A673 (cell line): Measurements from ENCODE around the gene ZYG11A. TPM values are rescaled to one million over a fixed set of nuclear protein-coding genes. Genes with fewer than 3 reads are reported as not detected.

Experiments
- BruUV-seq: library from RNA; stranded (reverse); fragments of 400-500 nt; replicated peaks from 2 replicates; lab custom pipeline; 2021; lab: Mats Ljungman, UMichigan
- CTCF ChIA-PET: fragments of 300-600 bp; sonication (Branson Sonifier 250); formaldehyde crosslinking; loops from one replicate; lab custom pipeline; 2022; ENCODE audit warnings: antibody characterized with exemption; lab: Charles Lee
- POLR2A ChIA-PET: fragments of 300-600 bp; sonication (Branson Sonifier 250); formaldehyde crosslinking; loops from one replicate; lab custom pipeline; 2022; ENCODE audit warnings: antibody characterized with exemption; ENCODE audit not compliant: low non-redundant PET; lab: Charles Lee
- DNase-seq: peaks from one replicate; pipeline ENCODE4 v3.0.0-alpha.2; 2015; ENCODE audit warnings: low spot score
- H3K27ac ChIP-seq: fragments of 200-600 bp; sonication (generic); 2 replicates; pipeline ENCODE4 v1.5.1; 2016; ENCODE audit warnings: mixed run types, low read depth, mild to moderate bottlenecking, mixed read lengths, antibody characterized with exemption, low read length; ENCODE audit not compliant: poor library complexity, severe bottlenecking
- H3K27me3 ChIP-seq: fragments of 200-600 bp; sonication (generic); replicated peaks from 2 replicates; pipeline ENCODE4 v1.6.1; 2017; ENCODE audit warnings: mixed run types, low read depth, mild to moderate bottlenecking, mixed read lengths, antibody characterized with exemption, low read length; ENCODE audit not compliant: insufficient read depth, poor library complexity
- H3K36me3 ChIP-seq: fragments of 200-600 bp; sonication (generic); 2 replicates; pipeline ENCODE4 v1.6.1; 2016; ENCODE audit warnings: mixed run types, mild to moderate bottlenecking, mixed read lengths, antibody characterized with exemption, low read length; ENCODE audit not compliant: insufficient read depth, poor library complexity, severe bottlenecking
- H3K4me1 ChIP-seq: fragments of 200-600 bp; sonication (generic); 2 replicates; pipeline ENCODE4 v1.6.1; 2017; ENCODE audit warnings: mixed run types, mild to moderate bottlenecking, mixed read lengths, antibody characterized with exemption, low read length; ENCODE audit not compliant: insufficient read depth, poor library complexity, severe bottlenecking
- H3K4me3 ChIP-seq: fragments of 200-600 bp; sonication (generic); 2 replicates; pipeline ENCODE4 v1.5.1; 2016; ENCODE audit warnings: low read depth, mixed run types, mild to moderate bottlenecking, mixed read lengths, low read length; ENCODE audit not compliant: poor library complexity, severe bottlenecking
- H3K9me3 ChIP-seq: fragments of 200-600 bp; sonication (generic); 2 replicates; pipeline ENCODE4 v1.6.1; 2016; ENCODE audit warnings: mixed run types, low read depth, mild to moderate bottlenecking, mixed read lengths, antibody characterized with exemption, low read length; ENCODE audit not compliant: poor library complexity, severe bottlenecking
- CTCF ChIP-seq: fragments of 300-800, 200-600 bp; sonication (generic); conservative IDR thresholded peaks from 2 replicates; pipeline ENCODE4 v1.5.1; 2017; ENCODE audit warnings: low read depth, mild to moderate bottlenecking, antibody characterized with exemption, low read length, moderate library complexity, mixed read lengths
- EZH2 ChIP-seq: fragments of 200-600 bp; sonication (generic); IDR thresholded peaks from 2 replicates; pipeline ENCODE4 v1.6.1; 2017; ENCODE audit warnings: borderline replicate concordance, low read depth, mild to moderate bottlenecking, mixed read lengths, antibody characterized with exemption, low read length; ENCODE audit not compliant: poor library complexity, severe bottlenecking
- intact Hi-C: fragments of 100-400 bp; cut with micrococcal nuclease; formaldehyde crosslinking; loops from one replicate; pipeline ENCODE4 v1.10.0; 2022; ENCODE audit not compliant: unreplicated experiment
- total RNA-seq: library from RNA; stranded (reverse); gene quantifications from 2 replicates; pipeline ENCODE4 v1.2.3, GENCODE V29; 2021

The ZYG11A gene
- total RNA-seq, 1 experiment from 2014 or later, result 0.17 TPM

GRCh38 chr1:52917581-52917980 is 75.0 kb downstream of the ZYG11A start:
- Histone ChIP-seq H3K4me1 (peaks cover 15% of the 10 kb centered on the region), H3K36me3 (no peaks in the 10 kb centered on the region), H3K9me3 (no peaks in the 10 kb centered on the region), H3K27me3 (no peaks in the 10 kb centered on the region), H3K27ac (peak overlapping the region; percentile 71), H3K4me3 (no peak overlapping the region)
- CTCF ChIA-PET, result no interaction called here
- intact Hi-C loops, result no loop called here
- TF ChIP-seq EZH2 (no peak), CTCF (no peak)
- DNase-seq, result no peak
- BruUV-seq, result no TSS peak
- POLR2A ChIA-PET, result interaction anchor here (0.6 to 0.7 kb wide), 2 partner anchors 23 to 36 kb away, joined by 3 to 6 read pairs; no protein-coding TSS in a partner anchor

DNA sequence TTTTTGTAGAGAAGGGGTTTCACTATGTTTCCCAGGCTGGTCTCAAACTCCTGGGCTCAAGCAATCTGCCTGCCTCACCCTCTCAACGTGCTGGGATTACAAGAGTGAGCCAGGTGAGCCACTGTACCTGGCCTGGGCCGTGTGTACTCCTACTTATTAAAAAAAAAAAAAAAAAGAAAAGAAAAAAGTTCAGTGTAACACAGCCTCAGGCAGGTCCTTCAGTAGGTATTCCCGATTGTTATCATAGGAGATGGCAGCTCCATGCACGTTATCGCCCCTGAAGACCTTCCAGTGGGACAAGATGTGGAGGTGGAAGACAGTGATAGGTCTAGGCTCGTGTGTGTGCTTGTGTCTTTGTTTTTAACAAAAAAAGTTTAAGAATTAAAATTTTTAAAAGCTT is 75.6 kb downstream of the ZYG11A start:
- ChIA-PET CTCF (no interaction called here), POLR2A (no interaction called here)
- DNase-seq, result no peak
- Histone ChIP-seq H3K9me3 (no peaks in the 10 kb centered on the region), H3K36me3 (no peaks in the 10 kb centered on the region), H3K4me3 (no peak overlapping the region), H3K27ac (no peak overlapping the region), H3K4me1 (peaks cover 15% of the 10 kb centered on the region), H3K27me3 (no peaks in the 10 kb centered on the region)
- no TSS peak for BruUV-seq
- intact Hi-C loops, result no loop called here
- TF ChIP-seq CTCF (no peak), EZH2 (no peak)

GRCh38 chr1:52919051-52919722 is 76.6 kb downstream of the ZYG11A start:
- BruUV-seq, result no TSS peak
- peaks cover 15% of the 10 kb centered on the region for H3K4me1 ChIP-seq
- no peaks in the 10 kb centered on the region for H3K27me3 ChIP-seq
- TF ChIP-seq EZH2, result no peak
- no peak for TF ChIP-seq CTCF
- CTCF ChIA-PET, result interaction anchor here (0.6 kb wide), 1 partner anchor 586 kb away, joined by 5 read pairs; no protein-coding TSS in a partner anchor
- intact Hi-C loops, result no loop called here
- no peaks in the 10 kb centered on the region for H3K36me3 ChIP-seq
- H3K4me3 ChIP-seq, result no peak overlapping the region
- POLR2A ChIA-PET, result no interaction called here
- no peaks in the 10 kb centered on the region for H3K9me3 ChIP-seq
- DNase-seq, result no peak
- H3K27ac ChIP-seq, result no peak overlapping the region
